Hepatocyte (in vitro differentiated cells): Measurements from ENCODE around the gene MAST2. TPM values are rescaled to one million over a fixed set of nuclear protein-coding genes. Genes with fewer than 3 reads are reported as not detected.

Source experiments
- DNase-seq: peaks from one replicate; pipeline ENCODE4 v3.0.0-alpha.2; 2016; ENCODE audit warnings: low spot score
- H2AFZ ChIP-seq: fragments of 200-600 bp; sonication (generic); 2 replicates; pipeline ENCODE4 v1.6.0; 2016; ENCODE audit warnings: antibody characterized with exemption, mild to moderate bottlenecking
- H3K27ac ChIP-seq: fragments of 200-600 bp; sonication (generic); 2 replicates; pipeline ENCODE4 v1.5.1; 2016; ENCODE audit warnings: mild to moderate bottlenecking
- H3K27me3 ChIP-seq: fragments of 200-600 bp; sonication (generic); 2 replicates; pipeline ENCODE4 v1.6.1; 2016
- H3K36me3 ChIP-seq: fragments of 200-600 bp; sonication (generic); replicated peaks from 2 replicates; pipeline ENCODE4 v1.5.1; 2016; ENCODE audit warnings: low read depth; ENCODE audit not compliant: insufficient read depth
- H3K4me1 ChIP-seq: fragments of 200-600 bp; sonication (generic); 2 replicates; pipeline ENCODE4 v1.5.1; 2016; ENCODE audit warnings: mild to moderate bottlenecking, moderate library complexity; ENCODE audit not compliant: insufficient read depth
- H3K4me2 ChIP-seq: fragments of 200-600 bp; sonication (generic); 2 replicates; pipeline ENCODE4 v1.6.0; 2016
- H3K4me3 ChIP-seq: fragments of 200-600 bp; sonication (generic); 2 replicates; pipeline ENCODE4 v1.5.1; 2016; ENCODE audit warnings: mild to moderate bottlenecking
- H3K79me2 ChIP-seq: fragments of 200-600 bp; sonication (generic); 2 replicates; pipeline ENCODE4 v1.6.0; 2017; ENCODE audit warnings: mild to moderate bottlenecking
- H3K9me2 ChIP-seq: fragments of 200-600 bp; sonication (generic); replicated peaks from 2 replicates; pipeline ENCODE4 v1.6.0; 2017; ENCODE audit warnings: mild to moderate bottlenecking; ENCODE audit not compliant: insufficient read depth
- H3K9me3 ChIP-seq: fragments of 200-600 bp; sonication (generic); 2 replicates; pipeline ENCODE4 v1.5.1; 2016; ENCODE audit warnings: low read depth, mild to moderate bottlenecking
- H4K20me1 ChIP-seq: fragments of 200-600 bp; sonication (generic); 2 replicates; pipeline ENCODE4 v1.6.0; 2016; ENCODE audit warnings: mild to moderate bottlenecking; ENCODE audit not compliant: insufficient read depth, poor library complexity, severe bottlenecking
- EZH2 ChIP-seq: fragments of 200-600 bp; sonication (generic); IDR thresholded peaks from 2 replicates; pipeline ENCODE4 v1.6.1; 2016; ENCODE audit warnings: antibody characterized with exemption, mild to moderate bottlenecking, borderline replicate concordance
- EZH2phosphoT487 ChIP-seq: fragments of 200-600 bp; sonication (generic); IDR thresholded peaks from one replicate; pipeline ENCODE4 v1.6.1; 2018; ENCODE audit warnings: antibody characterized with exemption, mild to moderate bottlenecking, low read depth, moderate library complexity; ENCODE audit not compliant: unreplicated experiment, severe bottlenecking
- WGBS: methylation state at CpG from one replicate; pipeline ENCODE4 v1.1.6; 2016; ENCODE audit warnings: low lambda C conversion rate; ENCODE audit errors: missing lambda C conversion rate; 5-methylcytosine and 5-hydroxymethylcytosine counted together
- polyA plus RNA-seq: library from polyadenylated mRNA; unstranded; fragments of >200 nt; fragmentation: Nextera tagmentation; extraction: Ambion mirVana; gene quantifications from 2 replicates; pipeline ENCODE4 v1.2.1, GENCODE V29; 2016
- total RNA-seq: library from RNA; depleted of rRNA; stranded (reverse); fragments of >200 nt; gene quantifications from 2 replicates; pipeline ENCODE4 v1.2.3, GENCODE V29; 2014
- TF ChIP-seq, protein P1 (sequence below): fragments of 200-600 bp; sonication (generic); IDR thresholded peaks from 2 replicates; pipeline ENCODE4 v1.5.1; 2016; ENCODE audit warnings: antibody characterized with exemption, mild to moderate bottlenecking; ENCODE audit not compliant: poor library complexity

Gene MAST2
- total and polyA plus RNA-seq, 2 experiments from 2014 or later = 25.8 to 33.5 TPM

DNA sequence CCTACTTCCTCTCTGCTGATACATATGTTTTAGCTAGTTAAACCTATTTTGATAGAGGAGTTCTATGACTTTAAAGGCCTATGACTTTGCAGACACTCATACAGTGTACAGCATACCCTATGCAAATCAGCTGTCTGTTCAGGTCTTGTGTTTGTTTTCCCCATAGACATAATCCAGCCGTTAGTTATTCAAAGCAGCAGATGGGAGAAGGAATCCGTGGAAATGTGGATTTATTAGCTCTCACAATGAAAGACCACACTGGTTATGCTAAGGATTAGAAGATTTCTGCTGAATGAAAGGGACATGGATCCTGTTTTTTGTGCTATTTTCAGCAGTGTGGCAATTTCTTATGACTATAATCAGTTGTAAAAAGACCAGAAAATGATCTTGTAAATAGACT lies 59.8 kb downstream of the MAST2 start:
- no peak for DNase-seq

GRCh38 chr1:45864167-45865106 lies 61.0 kb downstream of the MAST2 start:
- H3K27ac ChIP-seq = peak overlapping the region; percentile 35
- 55% methylated on average over 14 of the region's 14 CpGs for WGBS
- no peak overlapping the region for H3K4me3 ChIP-seq
- no peaks in the 10 kb centered on the region for H3K9me2 ChIP-seq
- TF ChIP-seq EZH2 (no peak), EZH2phosphoT487 (no peak)
- TF ChIP-seq, protein P1, sequence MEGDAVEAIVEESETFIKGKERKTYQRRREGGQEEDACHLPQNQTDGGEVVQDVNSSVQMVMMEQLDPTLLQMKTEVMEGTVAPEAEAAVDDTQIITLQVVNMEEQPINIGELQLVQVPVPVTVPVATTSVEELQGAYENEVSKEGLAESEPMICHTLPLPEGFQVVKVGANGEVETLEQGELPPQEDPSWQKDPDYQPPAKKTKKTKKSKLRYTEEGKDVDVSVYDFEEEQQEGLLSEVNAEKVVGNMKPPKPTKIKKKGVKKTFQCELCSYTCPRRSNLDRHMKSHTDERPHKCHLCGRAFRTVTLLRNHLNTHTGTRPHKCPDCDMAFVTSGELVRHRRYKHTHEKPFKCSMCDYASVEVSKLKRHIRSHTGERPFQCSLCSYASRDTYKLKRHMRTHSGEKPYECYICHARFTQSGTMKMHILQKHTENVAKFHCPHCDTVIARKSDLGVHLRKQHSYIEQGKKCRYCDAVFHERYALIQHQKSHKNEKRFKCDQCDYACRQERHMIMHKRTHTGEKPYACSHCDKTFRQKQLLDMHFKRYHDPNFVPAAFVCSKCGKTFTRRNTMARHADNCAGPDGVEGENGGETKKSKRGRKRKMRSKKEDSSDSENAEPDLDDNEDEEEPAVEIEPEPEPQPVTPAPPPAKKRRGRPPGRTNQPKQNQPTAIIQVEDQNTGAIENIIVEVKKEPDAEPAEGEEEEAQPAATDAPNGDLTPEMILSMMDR = no peak
- peaks cover 46% of the 10 kb centered on the region for H3K79me2 ChIP-seq
- H3K9me3 ChIP-seq = no peaks in the 10 kb centered on the region
- H4K20me1 ChIP-seq = peaks cover 4% of the 10 kb centered on the region
- H3K27me3 ChIP-seq = no peaks in the 10 kb centered on the region
- H3K4me2 ChIP-seq = peak overlapping the region; percentile 68
- H3K4me1 ChIP-seq = peaks cover 9% of the 10 kb centered on the region
- H2AFZ ChIP-seq = peak overlapping the region; percentile 36
- no peaks in the 10 kb centered on the region for H3K36me3 ChIP-seq
- no peak for DNase-seq

More for the DNA sequence above, 59.8 kb downstream of the MAST2 start:
- Histone ChIP-seq H3K4me2 (peak overlapping the region; percentile 68), H3K9me2 (no peaks in the 10 kb centered on the region), H3K36me3 (no peaks in the 10 kb centered on the region), H2AFZ (no peak overlapping the region), H3K27me3 (no peaks in the 10 kb centered on the region), H3K9me3 (no peaks in the 10 kb centered on the region), H3K4me1 (peaks cover 9% of the 10 kb centered on the region), H3K27ac (peak overlapping the region; percentile 35), H4K20me1 (peaks cover 4% of the 10 kb centered on the region), H3K79me2 (peaks cover 50% of the 10 kb centered on the region), H3K4me3 (no peak overlapping the region)
- TF ChIP-seq, protein P1 = no peak
- TF ChIP-seq EZH2phosphoT487 = no peak
- no peak for TF ChIP-seq EZH2
- WGBS = 41% methylated on average over 2 of the region's 2 CpGs

DNA sequence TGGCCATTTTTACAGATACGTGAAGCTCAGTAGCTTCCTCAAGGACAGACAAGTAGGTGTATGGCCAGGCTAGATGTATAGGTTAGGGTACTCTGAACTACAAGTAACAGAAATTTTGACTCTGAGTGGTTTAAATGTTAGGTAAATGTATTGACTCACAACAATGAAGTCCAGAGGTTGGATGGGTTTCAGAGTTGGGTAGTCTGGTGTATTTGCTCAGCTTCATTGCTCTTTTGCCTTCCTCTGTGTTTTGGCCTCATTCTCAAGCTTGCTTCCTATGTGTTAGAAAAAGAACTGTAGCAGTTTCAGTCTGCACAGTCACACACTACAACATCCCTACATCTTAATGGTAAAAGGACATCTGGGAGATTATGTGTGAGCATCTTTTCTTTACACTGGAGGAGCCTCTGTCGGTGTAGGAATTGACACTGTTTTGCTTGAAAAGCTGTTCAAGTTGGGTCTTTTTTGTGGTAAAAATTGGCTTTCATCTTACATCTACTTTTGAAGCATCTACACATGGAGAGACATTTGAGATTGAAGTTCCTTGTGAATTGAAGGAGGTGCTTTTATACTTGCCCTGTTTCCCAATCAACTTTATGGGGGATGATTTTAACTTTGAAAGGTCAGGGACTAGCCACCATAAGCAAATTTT lies 64.4 kb downstream of the MAST2 start:
- Histone ChIP-seq H3K4me3 (no peak overlapping the region), H3K4me2 (no peak overlapping the region), H3K79me2 (peaks cover 46% of the 10 kb centered on the region), H3K9me3 (no peaks in the 10 kb centered on the region), H3K4me1 (peaks cover 9% of the 10 kb centered on the region), H2AFZ (no peak overlapping the region), H3K27me3 (no peaks in the 10 kb centered on the region), H4K20me1 (peaks cover 4% of the 10 kb centered on the region), H3K36me3 (no peaks in the 10 kb centered on the region), H3K27ac (no peak overlapping the region), H3K9me2 (no peaks in the 10 kb centered on the region)
- WGBS = 89% methylated on average over 2 of the region's 2 CpGs
- TF ChIP-seq, protein P1 = no peak
- TF ChIP-seq EZH2 (no peak), EZH2phosphoT487 (no peak)
- no peak for DNase-seq
